SK-N-MC (cell line): ENCODE measurements around the gene KCNJ5.

ENCODE experiments used
- EZH2 ChIP-seq: fragments of 200-600 bp; sonication (generic); IDR thresholded peaks from one replicate; pipeline ENCODE4 v1.6.1; 2017; ENCODE audit warnings: antibody characterized with exemption
- FOXP2 ChIP-seq: optimal IDR thresholded peaks from 2 replicates; pipeline ENCODE3; 2011; ENCODE audit warnings: mild to moderate bottlenecking, moderate library complexity; ENCODE audit not compliant: insufficient read depth; ENCODE audit errors: extremely low read length, control extremely low read depth
- POLR2AphosphoS5 ChIP-seq: IDR thresholded peaks from 2 replicates; pipeline ENCODE4 v1.6.1; 2012; ENCODE audit warnings: mild to moderate bottlenecking, low read depth, low read length, borderline replicate concordance

GRCh38 chr11:128898580-128899344, 7.6 kb downstream of the KCNJ5 start:
- TF ChIP-seq EZH2 (no peak), POLR2AphosphoS5 (no peak), FOXP2 (no peak)
